GM19467 (cell line): ENCODE results near the gene PAQR4.

Experiments used
- ATAC-seq: cut with Tn5 transposase; IDR thresholded peaks from one replicate; pipeline ENCODE4 v1.9.1; 2021; ENCODE audit warnings: mild to moderate bottlenecking, moderate library complexity; ENCODE audit not compliant: unreplicated experiment

PAQR4 gene

GRCh38 chr16:2963723-2964474 is 5.2 kb upstream of the PAQR4 start, which contains the start of gene KREMEN2:
Gene KREMEN2, plus strand, starts transcription at chr16:2964275. Its CDS starts 246 bp downstream, at chr16:2964521.
- no peak for ATAC-seq

GRCh38 chr16:2964475-2965336 is 4.4 kb upstream of the PAQR4 start:
- no peak for ATAC-seq

- ATAC-seq: no peak
Observed at GRCh38 chr16:2966043-2966807, 2.9 kb upstream of the PAQR4 start.

GRCh38 chr16:2966808-2967191 is 2.3 kb upstream of the PAQR4 start:
- no peak for ATAC-seq

- ATAC-seq: no peak
Observed at GRCh38 chr16:2967211-2967631, 1.9 kb upstream of the PAQR4 start.

- no peak for ATAC-seq
Observed at GRCh38 chr16:2967721-2968161, 1.4 kb upstream of the PAQR4 start.

GRCh38 chr16:2968368-2968737 is 795 bp upstream of the PAQR4 start:
- ATAC-seq: no peak

GRCh38 chr16:2969545-2970521 is 685 bp downstream of the PAQR4 start:
- peak; percentile 30 for ATAC-seq

- ATAC-seq: no peak
Observed at GRCh38 chr16:2970563-2970962, 1.4 kb downstream of the PAQR4 start.

- ATAC-seq: no peak
Observed at GRCh38 chr16:2971134-2971984, 2.2 kb downstream of the PAQR4 start.

- ATAC-seq: no peak
Observed at GRCh38 chr16:2971985-2972784, 3.0 kb downstream of the PAQR4 start.

- no peak for ATAC-seq
Observed at GRCh38 chr16:2973093-2973492, 3.9 kb downstream of the PAQR4 start.

GRCh38 chr16:2973605-2974318 is 4.6 kb downstream of the PAQR4 start:
- ATAC-seq: no peak

- no peak for ATAC-seq
Observed at GRCh38 chr16:2974319-2975056, 5.3 kb downstream of the PAQR4 start.

GRCh38 chr16:2975161-2975795 is 6.1 kb downstream of the PAQR4 start:
- ATAC-seq: no peak

GRCh38 chr16:2976201-2976600 is 7.1 kb downstream of the PAQR4 start:
- ATAC-seq: no peak

- no peak for ATAC-seq
Observed at GRCh38 chr16:2976673-2977072, 7.5 kb downstream of the PAQR4 start.
